ENCODE measurements around the gene TTYH1. TPM values are rescaled to one million over a fixed set of nuclear protein-coding genes. Genes with fewer than 3 reads are reported as not detected.
A peak's percentile ranks its signal among the peaks of the same experiment; 100 is the strongest.
"Not testable (repeated sequence)": the region's sequence is repeated elsewhere in the genome, so short reads cannot be mapped to it uniquely, and the experiment has no call there.

Gene TTYH1
- polyA plus RNA-seq, 3 donors, result 6.2 to 7.0 (median 6.9) TPM

DNA sequence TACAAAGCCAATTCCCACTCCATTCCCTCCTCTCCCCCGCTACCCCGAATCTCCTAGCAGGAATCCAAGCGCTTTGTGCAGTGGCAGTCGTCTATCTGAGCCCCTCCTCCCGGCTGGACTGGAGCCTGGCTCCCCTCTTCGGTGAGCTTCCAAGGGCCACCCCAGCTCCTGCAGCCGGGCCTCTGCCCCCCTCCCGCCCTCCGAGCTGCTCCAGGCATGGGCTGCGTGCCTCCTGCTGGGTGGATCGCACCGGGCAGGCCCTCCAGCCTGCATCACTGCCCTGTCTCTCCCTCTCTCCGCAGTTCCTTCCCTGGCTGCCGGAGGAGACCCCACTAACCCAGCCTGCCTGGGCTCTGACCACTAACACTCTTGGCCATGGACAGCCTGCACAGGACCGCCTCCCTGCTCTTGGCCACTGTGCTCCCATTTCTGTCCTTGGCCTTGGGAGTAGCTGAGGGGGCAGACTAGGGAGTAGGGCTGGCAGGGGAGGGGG lies 20.8 kb downstream of the TTYH1 start:
- no peak for DNase-seq (ENCODE audit: low read depth in 3 of 3, low spot score in 2 of 3)

GRCh38 chr19:54436628-54437252 lies 21.5 kb downstream of the TTYH1 start:
- no peak for DNase-seq (ENCODE audit: low read depth in 3 of 3, low spot score in 2 of 3)

DNA sequence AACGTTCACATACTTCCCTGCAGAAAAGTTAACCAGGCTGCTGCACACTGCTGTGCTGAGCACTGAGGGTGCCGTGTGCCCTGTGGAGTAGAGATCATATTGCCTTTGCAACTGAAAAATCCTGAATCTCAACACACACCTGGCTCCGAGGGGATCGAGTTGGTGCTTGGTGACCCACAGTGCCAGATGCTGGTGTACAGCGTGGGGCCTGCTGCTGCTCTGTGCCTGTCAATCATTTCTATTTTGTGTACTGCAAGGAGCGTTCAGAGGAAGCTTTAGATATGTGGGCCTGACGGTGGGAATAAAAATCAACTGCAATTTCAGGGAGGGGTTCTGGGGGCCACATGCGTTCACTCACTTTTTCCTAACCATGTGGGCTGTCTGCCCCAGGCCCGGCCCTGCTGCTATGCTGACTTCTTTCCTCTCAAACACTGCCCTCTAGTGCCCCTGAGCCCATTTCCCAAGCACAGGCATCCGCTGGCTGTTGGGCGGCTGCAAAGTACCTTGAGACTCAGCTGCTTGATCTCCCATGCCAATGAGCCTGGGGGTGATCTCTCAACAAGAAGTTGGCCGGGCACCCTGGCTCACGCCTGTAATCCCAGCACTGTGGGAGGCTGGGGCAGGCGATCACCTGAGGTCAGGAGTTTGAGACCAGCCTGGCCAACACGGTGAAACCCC lies 24.0 kb downstream of the TTYH1 start:
- DNase-seq (ENCODE audit: low read depth in 3 of 3, low spot score in 2 of 3), result no peak

GRCh38 chr19:54440641-54441040 lies 25.4 kb downstream of the TTYH1 start:
- DNase-seq (ENCODE audit: low read depth in 3 of 3, low spot score in 2 of 3), result no peak

GRCh38 chr19:54444737-54445136 lies 29.5 kb downstream of the TTYH1 start:
- DNase-seq (ENCODE audit: low read depth in 3 of 3, low spot score in 2 of 3), result no peak

- not testable (repeated sequence) for DNase-seq (ENCODE audit: low read depth in 3 of 3, low spot score in 2 of 3)
Observed at GRCh38 chr19:54446349-54446748, 31.1 kb downstream of the TTYH1 start.

GRCh38 chr19:54448040-54448773 lies 32.9 kb downstream of the TTYH1 start:
- no peak for DNase-seq (ENCODE audit: low read depth in 3 of 3, low spot score in 2 of 3)

- peak; percentile 92 to 96 (median 95) for DNase-seq (ENCODE audit: low read depth in 3 of 3, low spot score in 2 of 3)
Observed at GRCh38 chr19:54448774-54449700, 33.8 kb downstream of the TTYH1 start, which contains the start of gene LENG8. LENG8 (plus strand) TSS chr19:54449199; CDS start chr19:54451345, 2,146 bp downstream.

- no peak for DNase-seq (ENCODE audit: low read depth in 3 of 3, low spot score in 2 of 3)
Observed at GRCh38 chr19:54449701-54450069, 34.4 kb downstream of the TTYH1 start.

DNA sequence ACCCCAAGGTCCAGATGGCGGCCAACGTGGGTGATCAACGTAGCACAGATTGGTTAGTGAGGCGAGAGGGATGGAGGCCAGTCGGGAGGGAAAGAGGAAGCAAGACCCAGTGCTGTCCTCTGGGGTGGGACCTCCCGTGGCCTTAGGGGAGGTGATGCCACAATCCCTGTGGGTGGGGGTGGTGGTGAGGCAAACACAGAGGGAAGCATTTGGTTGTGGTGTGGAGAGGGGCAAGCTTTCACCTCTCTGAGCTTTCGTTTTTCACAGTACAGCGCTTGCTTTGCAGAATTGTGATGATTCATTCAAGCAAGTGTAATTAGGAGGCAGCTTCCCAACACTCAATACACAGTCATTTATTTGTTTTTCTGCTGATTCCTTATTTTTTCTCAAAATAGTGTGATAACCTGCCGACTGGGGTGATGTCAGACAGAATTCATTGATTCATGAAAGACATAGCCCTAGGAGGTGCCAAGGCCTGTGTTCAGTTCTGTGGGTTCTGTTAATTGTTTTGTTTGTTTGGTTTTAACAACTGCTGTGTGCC lies 36.1 kb downstream of the TTYH1 start:
- DNase-seq (ENCODE audit: low read depth in 3 of 3, low spot score in 2 of 3), result no peak

- no peak for DNase-seq (ENCODE audit: low read depth in 3 of 3, low spot score in 2 of 3)
Observed at GRCh38 chr19:54451997-54452396, 36.7 kb downstream of the TTYH1 start.

- no peak for DNase-seq (ENCODE audit: low read depth in 3 of 3, low spot score in 2 of 3)
Observed at GRCh38 chr19:54452626-54453025, 37.4 kb downstream of the TTYH1 start.

DNA sequence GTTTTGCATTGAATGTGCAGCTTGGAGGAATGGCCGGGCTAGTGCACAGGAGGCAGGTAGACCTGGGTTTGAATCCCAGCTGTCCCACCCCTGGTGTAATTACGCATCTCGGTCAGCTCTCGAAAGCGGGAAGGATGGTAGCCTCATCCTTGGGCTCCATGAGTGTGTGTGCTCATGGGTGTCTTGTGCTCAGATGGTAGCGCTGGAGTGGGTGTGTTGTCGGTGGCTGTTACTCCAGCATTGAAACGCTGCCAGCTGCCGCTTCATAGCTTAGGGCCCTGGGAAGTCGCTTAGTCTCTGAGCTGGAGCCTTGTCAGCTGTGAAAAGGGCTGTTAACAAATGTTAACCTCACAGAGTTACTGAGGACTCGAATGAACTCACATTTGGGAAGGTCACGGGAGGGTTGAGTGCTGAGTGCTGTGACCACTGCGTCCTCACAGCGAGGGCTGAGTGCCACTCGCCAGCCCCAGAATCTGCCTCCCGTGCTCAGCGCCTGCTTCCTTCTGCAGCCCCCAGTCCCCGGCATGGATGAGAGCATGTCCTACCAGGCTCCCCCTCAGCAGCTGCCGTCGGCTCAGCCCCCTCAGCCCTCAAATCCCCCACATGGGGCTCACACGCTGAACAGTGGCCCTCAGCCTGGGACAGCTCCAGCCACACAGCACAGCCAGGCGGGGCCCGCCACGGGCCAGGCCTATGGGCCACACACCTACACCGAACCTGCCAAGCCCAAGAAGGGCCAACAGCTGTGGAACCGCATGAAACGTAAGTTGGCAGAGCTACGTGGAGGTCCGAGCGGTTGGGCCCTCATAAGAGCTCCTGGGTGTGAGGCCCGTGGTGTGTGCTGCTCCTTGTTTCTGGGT lies 38.9 kb downstream of the TTYH1 start:
- no peak for DNase-seq (ENCODE audit: low read depth in 3 of 3, low spot score in 2 of 3)

GRCh38 chr19:54454781-54455675 lies 39.8 kb downstream of the TTYH1 start:
- no peak for DNase-seq (ENCODE audit: low read depth in 3 of 3, low spot score in 2 of 3)

- DNase-seq (ENCODE audit: low read depth in 3 of 3, low spot score in 2 of 3), result no peak
Observed at GRCh38 chr19:54455786-54456422, 40.6 kb downstream of the TTYH1 start.

- DNase-seq (ENCODE audit: low read depth in 3 of 3, low spot score in 2 of 3), result no peak
Observed at GRCh38 chr19:54456423-54457373, 41.4 kb downstream of the TTYH1 start.

All from right renal cortex interstitium (tissue), 3 donors.